GM12872 (cell line): ENCODE measurements around the gene DEPDC1B.

Experiments
- CTCF ChIP-seq: IDR thresholded peaks from 3 replicates; pipeline ENCODE4 v1.5.1; 2011; ENCODE audit warnings: low read depth, mild to moderate bottlenecking, low read length, moderate library complexity; ENCODE audit not compliant: insufficient read depth

The DEPDC1B gene

GRCh38 chr5:60551250-60551649, 148.7 kb downstream of the DEPDC1B start:
- TF ChIP-seq CTCF, result no peak

- no peak for TF ChIP-seq CTCF
These were observed 149.7 kb downstream of the DEPDC1B start for GRCh38 chr5:60550311-60550710.

GRCh38 chr5:60549841-60550240, 150.1 kb downstream of the DEPDC1B start:
- TF ChIP-seq CTCF, result no peak
